MM.1S (cell line): ENCODE data around the gene DGKG.
A peak's percentile ranks its signal among the peaks of the same experiment; 100 is the strongest.

ENCODE experiments used
- DNase-seq: peaks from one replicate; pipeline ENCODE4 v3.0.0-alpha.2; 2015
- H2AFZ ChIP-seq: fragments of 300-600 bp; sonication (generic); 2 replicates; pipeline ENCODE4 v1.6.0; 2016; ENCODE audit warnings: antibody characterized with exemption, low read length
- H3F3A ChIP-seq: fragments of 300-600 bp; sonication (generic); 2 replicates; pipeline ENCODE4 v1.6.1; 2016; ENCODE audit warnings: mild to moderate bottlenecking, antibody characterized with exemption, low read length, moderate library complexity, mixed read lengths; ENCODE audit not compliant: insufficient read depth
- H3K27ac ChIP-seq: fragments of 300-600 bp; sonication (generic); 2 replicates; pipeline ENCODE4 v1.5.1; 2016; ENCODE audit warnings: mild to moderate bottlenecking, low read length
- H3K27me3 ChIP-seq: fragments of 300-600 bp; sonication (generic); replicated peaks from 2 replicates; pipeline ENCODE4 v1.6.0; 2016; ENCODE audit warnings: low read length; ENCODE audit not compliant: insufficient read depth
- H3K36me3 ChIP-seq: fragments of 300-600 bp; sonication (generic); replicated peaks from 2 replicates; pipeline ENCODE4 v1.6.1; 2016; ENCODE audit warnings: mild to moderate bottlenecking, low read length, mixed read lengths; ENCODE audit not compliant: insufficient read depth
- H3K4me1 ChIP-seq: fragments of 300-600 bp; sonication (generic); 2 replicates; pipeline ENCODE4 v1.6.1; 2016; ENCODE audit warnings: low read length, mixed read lengths
- H3K4me2 ChIP-seq: fragments of 300-600 bp; sonication (generic); 2 replicates; pipeline ENCODE4 v1.6.0; 2016; ENCODE audit warnings: low read depth, low read length
- H3K4me3 ChIP-seq: fragments of 300-600 bp; sonication (generic); 2 replicates; pipeline ENCODE4 v1.5.1; 2016; ENCODE audit warnings: low read length, mixed read lengths
- H3K79me2 ChIP-seq: fragments of 300-600 bp; sonication (generic); 2 replicates; pipeline ENCODE4 v1.6.1; 2016; ENCODE audit warnings: mixed run types, low read length, mixed read lengths
- H3K9ac ChIP-seq: fragments of 300-600 bp; sonication (generic); 2 replicates; pipeline ENCODE4 v1.6.1; 2016; ENCODE audit warnings: low read length, mixed read lengths
- H3K9me2 ChIP-seq: fragments of 300-600 bp; sonication (generic); replicated peaks from 2 replicates; pipeline ENCODE4 v1.6.1; 2016; ENCODE audit warnings: mild to moderate bottlenecking, low read length, mixed read lengths; ENCODE audit not compliant: insufficient read depth
- H3K9me3 ChIP-seq: fragments of 300-600 bp; sonication (generic); replicated peaks from 2 replicates; pipeline ENCODE4 v1.6.1; 2016; ENCODE audit warnings: mild to moderate bottlenecking, low read length, mixed read lengths; ENCODE audit not compliant: insufficient read depth
- H4K20me1 ChIP-seq: fragments of 300-600 bp; sonication (generic); 2 replicates; pipeline ENCODE4 v1.6.1; 2016; ENCODE audit warnings: mild to moderate bottlenecking, low read length, moderate library complexity, mixed read lengths; ENCODE audit not compliant: insufficient read depth
- EZH2 ChIP-seq: fragments of 300-600 bp; sonication (generic); optimal IDR thresholded peaks from 2 replicates; pipeline ENCODE3; 2017; ENCODE audit warnings: low read depth, mild to moderate bottlenecking, antibody characterized with exemption, low read length, mixed read lengths
- EZH2phosphoT487 ChIP-seq: fragments of 300-600 bp; sonication (generic); IDR thresholded peaks from 2 replicates; pipeline ENCODE4 v1.6.1; 2018; ENCODE audit warnings: antibody characterized with exemption, low read length
- TF ChIP-seq, protein P1 (sequence below): fragments of 300-600 bp; sonication (generic); IDR thresholded peaks from 2 replicates; pipeline ENCODE4 v1.5.1; 2016; ENCODE audit warnings: antibody characterized with exemption, low read length, mixed read lengths

DGKG gene

GRCh38 chr3:186236357-186237020, 125.5 kb downstream of the DGKG start:
- peaks cover 40% of the 10 kb centered on the region for H3K79me2 ChIP-seq
- no peaks in the 10 kb centered on the region for H4K20me1 ChIP-seq
- no peaks in the 10 kb centered on the region for H3K27me3 ChIP-seq
- no peak overlapping the region for H3K4me3 ChIP-seq
- no peak overlapping the region for H3K27ac ChIP-seq
- no peak for DNase-seq
- no peak overlapping the region for H3K9ac ChIP-seq
- H2AFZ ChIP-seq = no peak overlapping the region
- H3K4me1 ChIP-seq = peaks cover 15% of the 10 kb centered on the region
- H3K4me2 ChIP-seq = no peak overlapping the region
- no peaks in the 10 kb centered on the region for H3K9me3 ChIP-seq
- no peaks in the 10 kb centered on the region for H3K9me2 ChIP-seq
- no peaks in the 10 kb centered on the region for H3K36me3 ChIP-seq
- H3F3A ChIP-seq = peaks cover 9% of the 10 kb centered on the region
- TF ChIP-seq, protein P1, sequence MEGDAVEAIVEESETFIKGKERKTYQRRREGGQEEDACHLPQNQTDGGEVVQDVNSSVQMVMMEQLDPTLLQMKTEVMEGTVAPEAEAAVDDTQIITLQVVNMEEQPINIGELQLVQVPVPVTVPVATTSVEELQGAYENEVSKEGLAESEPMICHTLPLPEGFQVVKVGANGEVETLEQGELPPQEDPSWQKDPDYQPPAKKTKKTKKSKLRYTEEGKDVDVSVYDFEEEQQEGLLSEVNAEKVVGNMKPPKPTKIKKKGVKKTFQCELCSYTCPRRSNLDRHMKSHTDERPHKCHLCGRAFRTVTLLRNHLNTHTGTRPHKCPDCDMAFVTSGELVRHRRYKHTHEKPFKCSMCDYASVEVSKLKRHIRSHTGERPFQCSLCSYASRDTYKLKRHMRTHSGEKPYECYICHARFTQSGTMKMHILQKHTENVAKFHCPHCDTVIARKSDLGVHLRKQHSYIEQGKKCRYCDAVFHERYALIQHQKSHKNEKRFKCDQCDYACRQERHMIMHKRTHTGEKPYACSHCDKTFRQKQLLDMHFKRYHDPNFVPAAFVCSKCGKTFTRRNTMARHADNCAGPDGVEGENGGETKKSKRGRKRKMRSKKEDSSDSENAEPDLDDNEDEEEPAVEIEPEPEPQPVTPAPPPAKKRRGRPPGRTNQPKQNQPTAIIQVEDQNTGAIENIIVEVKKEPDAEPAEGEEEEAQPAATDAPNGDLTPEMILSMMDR = no peak

GRCh38 chr3:186235554-186235953, 126.5 kb downstream of the DGKG start:
- Histone ChIP-seq H3K27me3 (no peaks in the 10 kb centered on the region), H3K36me3 (no peaks in the 10 kb centered on the region), H3K9me2 (no peaks in the 10 kb centered on the region), H2AFZ (peak overlapping the region; percentile 25), H3K27ac (peak overlapping the region; percentile 48; the same call in 1 of the 2 replicates), H3K9ac (peak overlapping the region; percentile 37; the same call in 1 of the 2 replicates), H4K20me1 (no peaks in the 10 kb centered on the region), H3K4me2 (peak overlapping the region; percentile 75), H3K79me2 (peaks cover 34% of the 10 kb centered on the region), H3K9me3 (no peaks in the 10 kb centered on the region), H3K4me1 (peaks cover 15% of the 10 kb centered on the region), H3K4me3 (peak overlapping the region; percentile 39), H3F3A (peaks cover 9% of the 10 kb centered on the region)
- peak; percentile 77 for DNase-seq
- no peak for TF ChIP-seq EZH2
- TF ChIP-seq, protein P1 = no peak
- TF ChIP-seq EZH2phosphoT487 = no peak

DNA sequence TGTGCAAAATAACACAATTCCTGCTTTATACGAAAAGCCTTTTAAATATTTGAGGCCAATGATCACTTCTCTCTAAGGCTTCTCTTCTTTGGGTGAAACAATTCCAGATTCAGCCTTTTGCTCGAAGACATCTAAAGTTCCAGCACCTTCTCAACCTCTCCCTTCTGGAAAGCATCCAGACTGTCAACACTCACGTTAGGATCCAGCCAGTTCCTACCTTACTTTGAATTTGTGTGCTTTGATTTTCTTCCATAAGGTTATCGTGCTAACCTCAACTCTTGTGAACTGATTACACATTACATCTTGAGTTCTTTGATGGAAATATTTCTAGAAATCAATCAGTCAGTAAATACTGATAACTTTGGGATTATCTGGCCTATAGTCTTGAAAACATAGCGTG, 127.9 kb downstream of the DGKG start:
- Histone ChIP-seq H3K4me1 (peaks cover 15% of the 10 kb centered on the region), H3K36me3 (no peaks in the 10 kb centered on the region), H3K27me3 (no peaks in the 10 kb centered on the region), H3K9ac (no peak overlapping the region), H3K79me2 (peaks cover 22% of the 10 kb centered on the region), H3K9me3 (no peaks in the 10 kb centered on the region), H2AFZ (no peak overlapping the region), H3K27ac (no peak overlapping the region), H3F3A (peaks cover 9% of the 10 kb centered on the region), H3K9me2 (no peaks in the 10 kb centered on the region), H3K4me3 (no peak overlapping the region), H4K20me1 (no peaks in the 10 kb centered on the region), H3K4me2 (no peak overlapping the region)
- DNase-seq = no peak
- TF ChIP-seq EZH2 = no peak
- TF ChIP-seq, protein P1 = no peak
- TF ChIP-seq EZH2phosphoT487 = no peak
